B cell (primary cell): ENCODE results near the gene EIF2S1. TPM values are rescaled to one million over a fixed set of nuclear protein-coding genes. Genes with fewer than 3 reads are reported as not detected.

Source experiments
- ATAC-seq: fragments of 200-7000 bp; cut with Tn5 transposase; one replicate; pipeline ENCODE4 v1.10.0; 2021; ENCODE audit warnings: low read depth, mild to moderate bottlenecking, moderate number of reproducible peaks, moderate library complexity
- CTCF ChIA-PET: fragments of 350-600 bp; sonication (Branson Sonifier 250); formaldehyde crosslinking; loops from one replicate; lab custom pipeline; 2021; ENCODE audit warnings: antibody characterized with exemption, inconsistent platforms; lab: Charles Lee
- POLR2A ChIA-PET: fragments of 350-600 bp; sonication (Branson Sonifier 250); formaldehyde crosslinking; loops from one replicate; lab custom pipeline; 2021; ENCODE audit warnings: antibody characterized with exemption; lab: Charles Lee
- DNase-seq: peaks from one replicate; pipeline ENCODE4 v3.0.0; 2013
- H2AFZ ChIP-seq: 2 replicates; pipeline ENCODE4 v1.6.1; 2012; ENCODE audit warnings: mild to moderate bottlenecking, low read depth, low read length; ENCODE audit not compliant: insufficient read depth, poor library complexity, severe bottlenecking
- H3K27ac ChIP-seq, 2 donors: 1 replicate in 1 of 2; 2 replicates in 1 of 2; pipeline ENCODE4 v1.5.1; 2012 to 2013; ENCODE audit warnings: low read length in 2 of 2, mild to moderate bottlenecking in 2 of 2, moderate library complexity in 1 of 2
- H3K27me3 ChIP-seq, 4 experiments: fragments of 200-600 bp in 1 of 4; sonication (generic) in 1 of 4; replicated peaks in 1 of 4; 1 replicate in 2 of 4; 2 replicates in 2 of 4; pipeline versions ENCODE4 v1.6.1 to v1.7.0; 2013 to 2016; ENCODE audit warnings: low read length in 3 of 4, mild to moderate bottlenecking in 2 of 4, mixed read lengths in 1 of 4, moderate library complexity in 1 of 4; ENCODE audit not compliant: insufficient read depth in 4 of 4, control insufficient read depth in 3 of 4; ENCODE audit errors: control extremely low read depth in 1 of 4
- H3K36me3 ChIP-seq, 2 experiments: replicated peaks in 1 of 2; 1 replicate in 1 of 2; 2 replicates in 1 of 2; pipeline versions ENCODE4 v1.6.1 to v1.7.1; 2013; ENCODE audit warnings: low read length in 1 of 2; ENCODE audit not compliant: insufficient read depth in 2 of 2, control insufficient read depth in 1 of 2; ENCODE audit errors: control extremely low read depth in 1 of 2, extremely low read depth in 1 of 2
- H3K4me1 ChIP-seq, 2 donors: fragments of 200-600 bp in 1 of 2; sonication (generic) in 1 of 2; 1 replicate in 1 of 2; 2 replicates in 1 of 2; pipeline versions ENCODE4 v1.5.1 to v1.6.1; 2013 to 2017; ENCODE audit warnings: low read length in 2 of 2; ENCODE audit not compliant: control insufficient read depth in 2 of 2, insufficient read depth in 2 of 2
- H3K4me2 ChIP-seq: replicated peaks from 2 replicates; pipeline ENCODE3; 2012; ENCODE audit warnings: mild to moderate bottlenecking, low read depth, low read length; ENCODE audit not compliant: poor library complexity, severe bottlenecking
- H3K4me3 ChIP-seq, 5 experiments: fragments of 200-600 bp in 1 of 5; sonication (generic) in 1 of 5; 1 replicate in 3 of 5; 2 replicates in 2 of 5; pipeline versions ENCODE4 v1.5.1 to v1.7.0; 2011 to 2016; ENCODE audit warnings: low read length in 4 of 5, mild to moderate bottlenecking in 4 of 5, low read depth in 2 of 5, control low read depth in 1 of 5, moderate library complexity in 1 of 5; ENCODE audit not compliant: insufficient read depth in 1 of 5; ENCODE audit errors: control extremely low read depth in 1 of 5, extremely low read depth in 1 of 5
- H3K79me2 ChIP-seq: fragments of 200-600 bp; sonication (generic); one replicate; pipeline ENCODE4 v1.6.0; 2016; ENCODE audit warnings: low read length; ENCODE audit not compliant: control insufficient read depth, insufficient read depth
- H3K9ac ChIP-seq: fragments of 200-600 bp; sonication (generic); 2 replicates; pipeline ENCODE4 v1.6.1; 2017; ENCODE audit warnings: mild to moderate bottlenecking, low read length, moderate library complexity
- H3K9me3 ChIP-seq, 3 donors: one replicate each; pipeline versions ENCODE4 v1.6.1 to v1.7.1; 2013; ENCODE audit warnings: low read length in 2 of 3; ENCODE audit not compliant: control insufficient read depth in 2 of 3, insufficient read depth in 1 of 3; ENCODE audit errors: control extremely low read depth in 1 of 3
- H4K20me1 ChIP-seq: 2 replicates; pipeline ENCODE4 v1.6.0; 2012; ENCODE audit warnings: mild to moderate bottlenecking, low read length; ENCODE audit not compliant: insufficient read depth, control insufficient read depth, poor library complexity, severe bottlenecking
- H3K27ac Mint-ChIP-seq: one replicate; pipeline ENCODE4 v1.8.0; 2021; ENCODE audit warnings: mixed read lengths
- H3K27me3 Mint-ChIP-seq: one replicate; pipeline ENCODE4 v1.8.0; 2021; ENCODE audit warnings: mixed read lengths
- H3K4me1 Mint-ChIP-seq: one replicate; pipeline ENCODE4 v1.8.0; 2021; ENCODE audit warnings: mixed read lengths
- H3K4me3 Mint-ChIP-seq: one replicate; pipeline ENCODE4 v1.8.0; 2021; ENCODE audit warnings: mixed read lengths
- H3K9me3 Mint-ChIP-seq: one replicate; pipeline ENCODE4 v1.8.0; 2022; ENCODE audit warnings: mixed read lengths; ENCODE audit not compliant: insufficient read depth
- EZH2 ChIP-seq: IDR thresholded peaks from 2 replicates; pipeline ENCODE4 v1.6.1; 2012; ENCODE audit warnings: borderline replicate concordance, low read depth, mild to moderate bottlenecking, moderate library complexity, low read length; ENCODE audit not compliant: insufficient read depth, poor library complexity, severe bottlenecking
- WGBS: methylation state at CpG from one replicate; pipeline ENCODE4 v1.1.5; 2013; ENCODE audit warnings: missing lambda C conversion rate; ENCODE audit not compliant: insufficient coverage; 5-methylcytosine and 5-hydroxymethylcytosine counted together
- intact Hi-C: fragments of 100-400 bp; cut with micrococcal nuclease; formaldehyde crosslinking; loops from one replicate; pipeline ENCODE4 v1.10.0; 2022
- polyA plus RNA-seq: library from polyadenylated mRNA; depleted of rRNA; stranded (reverse); fragments of >200 nt; gene quantifications from 2 replicates; pipeline ENCODE4 v1.2.3, GENCODE V29; 2012
- total RNA-seq, 2 donors: library from RNA; stranded (reverse); fragments of 120-200 nt in 1 of 2; gene quantifications; 1 replicate in 1 of 2; 2 replicates in 1 of 2; pipeline versions ENCODE4 v1.2.3 to v1.2.4, GENCODE V29; 2013 to 2022
- TF ChIP-seq, protein P1 (sequence below): fragments of 200-600 bp; IDR thresholded peaks from one replicate; pipeline ENCODE4 v1.8.0; 2022; ENCODE audit warnings: antibody characterized with exemption, mild to moderate bottlenecking

EIF2S1 gene
- total and polyA plus RNA-seq, 2 donors (not counting 1 experiment from before 2014, with no cell fraction given): 10.4 to 39.9 TPM

DNA sequence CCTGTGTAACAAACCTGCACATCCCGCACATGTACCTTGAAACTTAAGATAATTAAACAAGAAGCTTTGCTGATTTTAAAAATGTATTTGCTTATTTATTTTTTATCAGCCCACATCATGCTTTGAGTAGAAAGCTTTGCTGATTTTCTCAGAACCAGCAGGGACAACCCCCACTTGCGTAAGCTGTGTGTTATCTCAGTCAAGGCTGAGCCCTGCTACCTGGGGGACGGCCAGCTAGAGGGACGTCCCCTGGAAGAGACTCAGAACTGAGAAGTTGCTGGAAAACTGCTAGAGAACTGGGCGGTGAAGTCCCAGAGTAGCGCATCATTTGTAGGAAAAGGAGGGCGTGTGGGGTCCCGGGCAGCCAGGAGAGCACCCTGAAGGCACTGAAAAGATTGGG is 56.0 kb downstream of the EIF2S1 start:
- intact Hi-C loops: no loop called here
- peaks cover 17% of the 10 kb centered on the region for H3K27me3 Mint-ChIP-seq
- H4K20me1 ChIP-seq: no peaks in the 10 kb centered on the region
- H3K4me3 ChIP-seq: no peak overlapping the region
- H3K4me3 Mint-ChIP-seq: no peak overlapping the region
- ChIA-PET CTCF (interaction anchor here (0.6 to 23.4 kb wide), 4 partner anchors 12 to 1054 kb away, joined by 3 to 863 read pairs (median 18); no protein-coding TSS in a partner anchor), POLR2A (no interaction called here)
- no peaks in the 10 kb centered on the region for H3K9me3 Mint-ChIP-seq
- no peak for TF ChIP-seq EZH2
- TF ChIP-seq, protein P1, sequence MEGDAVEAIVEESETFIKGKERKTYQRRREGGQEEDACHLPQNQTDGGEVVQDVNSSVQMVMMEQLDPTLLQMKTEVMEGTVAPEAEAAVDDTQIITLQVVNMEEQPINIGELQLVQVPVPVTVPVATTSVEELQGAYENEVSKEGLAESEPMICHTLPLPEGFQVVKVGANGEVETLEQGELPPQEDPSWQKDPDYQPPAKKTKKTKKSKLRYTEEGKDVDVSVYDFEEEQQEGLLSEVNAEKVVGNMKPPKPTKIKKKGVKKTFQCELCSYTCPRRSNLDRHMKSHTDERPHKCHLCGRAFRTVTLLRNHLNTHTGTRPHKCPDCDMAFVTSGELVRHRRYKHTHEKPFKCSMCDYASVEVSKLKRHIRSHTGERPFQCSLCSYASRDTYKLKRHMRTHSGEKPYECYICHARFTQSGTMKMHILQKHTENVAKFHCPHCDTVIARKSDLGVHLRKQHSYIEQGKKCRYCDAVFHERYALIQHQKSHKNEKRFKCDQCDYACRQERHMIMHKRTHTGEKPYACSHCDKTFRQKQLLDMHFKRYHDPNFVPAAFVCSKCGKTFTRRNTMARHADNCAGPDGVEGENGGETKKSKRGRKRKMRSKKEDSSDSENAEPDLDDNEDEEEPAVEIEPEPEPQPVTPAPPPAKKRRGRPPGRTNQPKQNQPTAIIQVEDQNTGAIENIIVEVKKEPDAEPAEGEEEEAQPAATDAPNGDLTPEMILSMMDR: no peak
- peaks cover 15 to 17% of the 10 kb centered on the region in 2 donors for H3K4me1 ChIP-seq
- peaks cover 0 to 13% (median 5%) of the 10 kb centered on the region in 4 experiments for H3K27me3 ChIP-seq
- H3K79me2 ChIP-seq: no peaks in the 10 kb centered on the region
- 85% methylated on average over 6 of the region's 8 CpGs for WGBS
- DNase-seq: no peak
- H3K27ac ChIP-seq: no peak overlapping the region
- no peak for ATAC-seq
- H3K36me3 ChIP-seq: no peaks in the 10 kb centered on the region
- H3K4me2 ChIP-seq: no peak overlapping the region
- H3K27ac Mint-ChIP-seq: no peak overlapping the region
- H2AFZ ChIP-seq: no peak overlapping the region
- H3K9ac ChIP-seq: no peak overlapping the region
- no peaks in the 10 kb centered on the region for H3K9me3 ChIP-seq
- H3K4me1 Mint-ChIP-seq: peaks cover 18% of the 10 kb centered on the region

DNA sequence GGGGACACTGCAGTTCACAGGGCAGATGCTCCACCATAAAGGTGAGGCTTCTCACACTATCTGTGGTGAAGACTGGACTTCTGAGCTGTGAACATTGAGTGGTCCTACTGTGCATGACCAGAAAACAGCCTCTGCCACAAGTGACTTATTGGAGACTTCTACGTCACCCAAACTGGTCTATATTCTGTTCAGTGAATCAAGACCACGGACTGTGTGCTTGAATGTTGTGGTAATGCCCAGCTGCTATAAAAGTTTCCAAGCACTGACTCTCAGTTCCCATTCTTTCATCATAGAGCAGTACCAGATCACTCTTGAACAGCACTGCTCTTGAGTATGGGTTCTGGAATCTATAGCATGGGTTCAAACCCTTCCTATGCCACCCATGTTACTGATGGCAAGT is 56.7 kb downstream of the EIF2S1 start:
- Mint-ChIP-seq H3K4me1 (peaks cover 14% of the 10 kb centered on the region), H3K27ac (peak overlapping the region; percentile 21), H3K4me3 (no peak overlapping the region), H3K27me3 (peaks cover 10% of the 10 kb centered on the region), H3K9me3 (no peaks in the 10 kb centered on the region)
- H3K4me3 ChIP-seq: no peak overlapping the region
- H3K4me2 ChIP-seq: no peak overlapping the region
- intact Hi-C loops: no loop called here
- H3K9ac ChIP-seq: no peak overlapping the region
- CTCF ChIA-PET: interaction anchor here (0.6 to 23.4 kb wide), 4 partner anchors 11 to 1055 kb away, joined by 3 to 863 read pairs (median 18); no protein-coding TSS in a partner anchor
- H2AFZ ChIP-seq: peak overlapping the region; percentile 11
- no peaks in the 10 kb centered on the region for H4K20me1 ChIP-seq
- TF ChIP-seq, protein P1: no peak
- TF ChIP-seq EZH2: no peak
- H3K9me3 ChIP-seq: no peaks in the 10 kb centered on the region
- no peaks in the 10 kb centered on the region for H3K36me3 ChIP-seq
- peak; percentile 53 for ATAC-seq
- peak; percentile 22 for DNase-seq
- peaks cover 0 to 6% (median 3%) of the 10 kb centered on the region in 4 experiments for H3K27me3 ChIP-seq
- peaks cover 12 to 14% of the 10 kb centered on the region in 2 donors for H3K4me1 ChIP-seq
- no peaks in the 10 kb centered on the region for H3K79me2 ChIP-seq
- no CpG with 5 or more reads among the region's 2 CpGs for WGBS
- POLR2A ChIA-PET: no interaction called here
- no peak overlapping the region for H3K27ac ChIP-seq
